Type B pancreatic cell (in vitro differentiated cells): ENCODE data around the gene LRRC47. TPM values are rescaled to one million over a fixed set of nuclear protein-coding genes. Genes with fewer than 3 reads are reported as not detected.
A peak's percentile ranks its signal among the peaks of the same experiment; 100 is the strongest.
"Not testable (repeated sequence)": the region's sequence is repeated elsewhere in the genome, so short reads cannot be mapped to it uniquely, and the experiment has no call there.

ENCODE experiments used
- DNase-seq: peaks from one replicate; pipeline ENCODE4 v3.0.0; 2021; ENCODE audit warnings: mixed read lengths; ENCODE audit not compliant: unreplicated experiment; ENCODE audit errors: extremely low spot score
- H3K27ac Mint-ChIP-seq: 2 replicates; pipeline ENCODE4 v1.8.0; 2021; ENCODE audit warnings: mild to moderate bottlenecking, mixed read lengths
- H3K27me3 Mint-ChIP-seq: 2 replicates; pipeline ENCODE4 v1.8.0; 2021; ENCODE audit warnings: mixed read lengths
- H3K36me3 Mint-ChIP-seq: 2 replicates; pipeline ENCODE4 v1.8.0; 2021; ENCODE audit warnings: mixed read lengths
- H3K4me1 Mint-ChIP-seq: one replicate; pipeline ENCODE4 v1.8.0; 2021; ENCODE audit warnings: mixed read lengths; ENCODE audit not compliant: unreplicated experiment
- H3K4me3 Mint-ChIP-seq: 2 replicates; pipeline ENCODE4 v1.8.0; 2021; ENCODE audit warnings: mild to moderate bottlenecking, mixed read lengths
- H3K9me3 Mint-ChIP-seq: 2 replicates; pipeline ENCODE4 v1.8.0; 2021; ENCODE audit warnings: mixed read lengths
- CTCF ChIP-seq: fragments of 200-600 bp; sonication (generic); conservative IDR thresholded peaks from 2 replicates; pipeline ENCODE4 v1.5.0; 2021; ENCODE audit warnings: antibody characterized with exemption, mild to moderate bottlenecking
- total RNA-seq: library from RNA; stranded (reverse); gene quantifications from 2 replicates; pipeline ENCODE4 v1.2.1, GENCODE V29; 2021; ENCODE audit warnings: low replicate concordance

Gene LRRC47
- total RNA-seq, 1 donor from 2014 or later, result 56.5 TPM

- no peak overlapping the region for H3K27ac Mint-ChIP-seq
- H3K4me3 Mint-ChIP-seq, result no peak overlapping the region
- H3K27me3 Mint-ChIP-seq, result peaks cover 27% of the 10 kb centered on the region
- peaks cover 9% of the 10 kb centered on the region for H3K9me3 Mint-ChIP-seq
- no peak for TF ChIP-seq CTCF
- no peak for DNase-seq
- no peaks in the 10 kb centered on the region for H3K36me3 Mint-ChIP-seq
- peaks cover 3% of the 10 kb centered on the region for H3K4me1 Mint-ChIP-seq
Measured at GRCh38 chr1:3805038-3805437, 8.7 kb upstream of the LRRC47 start.

GRCh38 chr1:3804627-3804944, 8.3 kb upstream of the LRRC47 start:
- not testable (repeated sequence) for H3K9me3 Mint-ChIP-seq, H3K4me3 Mint-ChIP-seq, H3K36me3 Mint-ChIP-seq, H3K27ac Mint-ChIP-seq, DNase-seq, H3K4me1 Mint-ChIP-seq
- peaks cover 30% of the 10 kb centered on the region for H3K27me3 Mint-ChIP-seq

- H3K4me1 Mint-ChIP-seq, result peaks cover 3% of the 10 kb centered on the region
- TF ChIP-seq CTCF, result no peak
- H3K27ac Mint-ChIP-seq, result no peak overlapping the region
- H3K27me3 Mint-ChIP-seq, result peaks cover 30% of the 10 kb centered on the region
- DNase-seq, result no peak
- H3K36me3 Mint-ChIP-seq, result no peaks in the 10 kb centered on the region
- no peak overlapping the region for H3K4me3 Mint-ChIP-seq
- H3K9me3 Mint-ChIP-seq, result peaks cover 9% of the 10 kb centered on the region
Measured at GRCh38 chr1:3803905-3804626, 7.8 kb upstream of the LRRC47 start.

- not testable (repeated sequence) for H3K36me3 Mint-ChIP-seq, H3K27ac Mint-ChIP-seq, H3K4me3 Mint-ChIP-seq, DNase-seq, H3K9me3 Mint-ChIP-seq
- Mint-ChIP-seq H3K4me1 (peaks cover 11% of the 10 kb centered on the region), H3K27me3 (peaks cover 30% of the 10 kb centered on the region)
Measured at GRCh38 chr1:3800795-3801194, 4.5 kb upstream of the LRRC47 start.

- no peak overlapping the region for H3K27ac Mint-ChIP-seq
- peaks cover 27% of the 10 kb centered on the region for H3K27me3 Mint-ChIP-seq
- peaks cover 15% of the 10 kb centered on the region for H3K4me1 Mint-ChIP-seq
- no peak for TF ChIP-seq CTCF
- DNase-seq, result no peak
- peak overlapping the region; percentile 68 for H3K4me3 Mint-ChIP-seq
- no peaks in the 10 kb centered on the region for H3K9me3 Mint-ChIP-seq
- no peaks in the 10 kb centered on the region for H3K36me3 Mint-ChIP-seq
Measured at GRCh38 chr1:3799976-3800685, 3.8 kb upstream of the LRRC47 start.

- peak overlapping the region; percentile 93 for H3K4me3 Mint-ChIP-seq
- H3K27ac Mint-ChIP-seq, result peak overlapping the region; percentile 73
- H3K9me3 Mint-ChIP-seq, result no peaks in the 10 kb centered on the region
- TF ChIP-seq CTCF, result no peak
- peaks cover 21% of the 10 kb centered on the region for H3K4me1 Mint-ChIP-seq
- H3K36me3 Mint-ChIP-seq, result no peaks in the 10 kb centered on the region
- DNase-seq, result no peak
- peaks cover 5% of the 10 kb centered on the region for H3K27me3 Mint-ChIP-seq
Measured at GRCh38 chr1:3795453-3796214, 664 bp downstream of the LRRC47 start.
